Endometrial microvascular endothelial cells (primary cell): Measurements from ENCODE around the gene LRRC37A. TPM values are rescaled to one million over a fixed set of nuclear protein-coding genes. Genes with fewer than 3 reads are reported as not detected.

Source experiments
- total RNA-seq: library from RNA; depleted of rRNA; stranded (reverse); fragments of >200 nt; gene quantifications from one replicate; pipeline ENCODE4 v1.2.3, GENCODE V29; 2015; ENCODE audit errors: inconsistent ontology term

LRRC37A gene
- total RNA-seq, 1 donor from 2014 or later: 0.46 TPM

Other genes with a start within 250 kb of the LRRC37A start
- gene KANSL1, start 101.7 kb upstream of the LRRC37A start, total RNA-seq: 30.5 TPM
- 19.1 TPM for gene ARL17B, start 66.6 kb downstream of the LRRC37A start, total RNA-seq
- gene LRRC37A2, start 217.3 kb downstream of the LRRC37A start, total RNA-seq: 5.6 TPM